ENCODE data around the gene HSD17B10. TPM values are rescaled to one million over a fixed set of nuclear protein-coding genes. Genes with fewer than 3 reads are reported as not detected.

HSD17B10 gene
- polyA plus RNA-seq, 2 donors = 55.6 to 151 TPM

DNA sequence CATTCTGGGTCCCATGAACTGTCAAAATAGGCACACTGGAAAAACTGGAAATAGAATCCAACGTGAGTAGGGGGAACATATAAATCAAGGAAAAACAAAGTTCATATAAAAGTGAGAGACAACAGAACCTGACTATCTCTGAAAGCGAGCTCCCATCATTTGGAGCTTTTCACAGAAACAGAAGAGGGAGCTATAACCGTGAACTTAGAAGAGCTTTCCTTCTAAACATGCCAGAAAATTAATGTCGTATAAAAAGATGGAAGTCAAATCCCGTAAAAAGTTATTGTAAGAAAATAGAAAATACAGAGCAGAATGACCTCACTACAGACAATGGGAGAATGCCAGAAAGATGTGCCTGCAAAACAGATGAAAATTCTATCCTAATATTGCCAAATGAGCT lies 23.9 kb upstream of the HSD17B10 start:
- no peaks in the 10 kb centered on the region for H3K4me1 ChIP-seq (ENCODE audit: control insufficient read depth in 2 of 2, insufficient read depth in 2 of 2, low read length in 1 of 2)
- no peaks in the 10 kb centered on the region for H3K36me3 ChIP-seq (ENCODE audit: control insufficient read depth in 2 of 2, insufficient read depth in 2 of 2, low read length in 1 of 2)
- peaks cover 0 to 2% of the 10 kb centered on the region in 2 donors for H3K27me3 ChIP-seq (ENCODE audit: control insufficient read depth in 1 of 2, insufficient read depth in 2 of 2, low read length in 2 of 2)
- H3K4me3 ChIP-seq (ENCODE audit: low read depth in 1 of 2, low read length in 2 of 2) = no peak overlapping the region
- H3K9me3 ChIP-seq (ENCODE audit: control insufficient read depth in 2 of 2, insufficient read depth in 1 of 2, low read depth in 1 of 2, low read length in 1 of 2) = no peaks in the 10 kb centered on the region
- 24 to 49% methylated on average over 5 of the region's 5 CpGs for WGBS, 2 donors
- H3K27ac ChIP-seq (ENCODE audit: low read depth in 2 of 2, low read length in 1 of 2) = no peak overlapping the region

DNA sequence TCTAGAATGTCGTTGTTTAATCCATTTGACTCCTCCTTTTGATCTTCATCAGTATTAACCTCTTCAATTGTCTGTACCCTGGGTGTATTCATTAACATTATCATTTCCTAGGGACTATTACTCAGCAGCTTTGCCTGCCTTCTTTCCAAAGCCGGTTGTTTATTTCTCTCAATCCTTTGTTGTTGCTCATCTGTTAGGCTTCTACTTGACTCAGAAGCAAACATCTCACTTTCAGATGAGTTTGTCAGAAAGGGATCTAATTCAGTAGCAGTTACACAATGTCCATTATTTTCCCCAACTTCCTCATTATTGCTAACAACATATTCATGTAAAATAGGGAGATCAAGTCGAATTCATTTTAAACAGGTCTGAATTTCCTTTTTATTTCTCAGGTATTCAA lies 22.1 kb upstream of the HSD17B10 start:
- WGBS, 2 donors = 36 to 56% methylated on average over 3 of the region's 3 CpGs
- Histone ChIP-seq H3K36me3 (ENCODE audit: control insufficient read depth in 2 of 2, insufficient read depth in 2 of 2, low read length in 1 of 2) (no peaks in the 10 kb centered on the region), H3K4me1 (ENCODE audit: control insufficient read depth in 2 of 2, insufficient read depth in 2 of 2, low read length in 1 of 2) (no peaks in the 10 kb centered on the region), H3K27me3 (ENCODE audit: control insufficient read depth in 1 of 2, insufficient read depth in 2 of 2, low read length in 2 of 2) (peaks cover 0 to 2% of the 10 kb centered on the region in 2 donors), H3K9me3 (ENCODE audit: control insufficient read depth in 2 of 2, insufficient read depth in 1 of 2, low read depth in 1 of 2, low read length in 1 of 2) (no peaks in the 10 kb centered on the region), H3K27ac (ENCODE audit: low read depth in 2 of 2, low read length in 1 of 2) (no peak overlapping the region), H3K4me3 (ENCODE audit: low read depth in 1 of 2, low read length in 2 of 2) (no peak overlapping the region)

DNA sequence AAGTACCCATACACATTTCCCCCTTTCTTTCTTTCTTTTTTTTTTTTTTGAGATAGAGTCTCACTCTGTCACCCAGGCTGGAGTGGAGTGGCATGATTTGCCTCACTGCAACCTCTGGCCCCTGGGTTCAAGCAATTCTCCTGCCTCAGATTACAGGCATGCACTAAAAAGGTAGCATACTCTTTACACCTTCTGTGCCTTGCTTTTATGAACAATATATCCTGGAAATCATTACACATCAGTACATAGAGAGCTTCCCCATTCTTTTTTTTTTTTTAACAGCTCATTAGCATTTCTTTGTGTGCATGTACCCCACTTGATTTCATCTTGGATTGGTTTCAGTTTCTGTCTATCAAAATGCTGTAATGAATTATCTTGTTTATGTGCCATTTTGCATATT lies 18.6 kb upstream of the HSD17B10 start:
- no peaks in the 10 kb centered on the region for H3K27me3 ChIP-seq (ENCODE audit: control insufficient read depth in 1 of 2, insufficient read depth in 2 of 2, low read length in 2 of 2)
- no peak overlapping the region for H3K4me3 ChIP-seq (ENCODE audit: low read depth in 1 of 2, low read length in 2 of 2)
- no peaks in the 10 kb centered on the region for H3K36me3 ChIP-seq (ENCODE audit: control insufficient read depth in 2 of 2, insufficient read depth in 2 of 2, low read length in 1 of 2)
- H3K9me3 ChIP-seq (ENCODE audit: control insufficient read depth in 2 of 2, insufficient read depth in 1 of 2, low read depth in 1 of 2, low read length in 1 of 2) = no peaks in the 10 kb centered on the region
- no peak overlapping the region for H3K27ac ChIP-seq (ENCODE audit: low read depth in 2 of 2, low read length in 1 of 2)
- H3K4me1 ChIP-seq (ENCODE audit: control insufficient read depth in 2 of 2, insufficient read depth in 2 of 2, low read length in 1 of 2) = no peaks in the 10 kb centered on the region

DNA sequence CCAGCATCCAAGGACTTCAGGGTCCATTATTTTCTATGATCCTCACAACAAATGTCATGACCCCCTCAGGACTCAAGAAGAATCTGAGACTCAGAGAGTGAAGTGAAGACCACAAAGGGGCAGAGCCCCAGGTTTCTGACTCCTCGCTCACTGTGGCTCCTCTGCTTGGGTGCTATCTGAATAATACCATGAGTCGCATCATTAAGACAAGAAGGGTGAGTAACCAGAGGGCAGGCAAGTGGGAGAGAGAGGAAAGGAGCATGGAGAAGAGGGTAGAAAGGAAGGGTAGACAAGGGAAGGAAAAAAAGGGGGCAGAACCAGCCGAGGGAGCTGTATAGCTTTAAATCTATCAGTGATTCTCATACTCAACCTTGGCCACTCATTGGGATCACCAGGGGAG lies 15.5 kb upstream of the HSD17B10 start:
- Histone ChIP-seq H3K4me1 (ENCODE audit: control insufficient read depth in 2 of 2, insufficient read depth in 2 of 2, low read length in 1 of 2) (no peaks in the 10 kb centered on the region), H3K27ac (ENCODE audit: low read depth in 2 of 2, low read length in 1 of 2) (no peak overlapping the region), H3K36me3 (ENCODE audit: control insufficient read depth in 2 of 2, insufficient read depth in 2 of 2, low read length in 1 of 2) (no peaks in the 10 kb centered on the region), H3K4me3 (ENCODE audit: low read depth in 1 of 2, low read length in 2 of 2) (no peak overlapping the region), H3K27me3 (ENCODE audit: control insufficient read depth in 1 of 2, insufficient read depth in 2 of 2, low read length in 2 of 2) (peaks cover 0 to 2% of the 10 kb centered on the region in 2 donors), H3K9me3 (ENCODE audit: control insufficient read depth in 2 of 2, insufficient read depth in 1 of 2, low read depth in 1 of 2, low read length in 1 of 2) (no peaks in the 10 kb centered on the region)
- WGBS, 2 donors = 78 to 92% methylated on average over 3 of the region's 3 CpGs

DNA sequence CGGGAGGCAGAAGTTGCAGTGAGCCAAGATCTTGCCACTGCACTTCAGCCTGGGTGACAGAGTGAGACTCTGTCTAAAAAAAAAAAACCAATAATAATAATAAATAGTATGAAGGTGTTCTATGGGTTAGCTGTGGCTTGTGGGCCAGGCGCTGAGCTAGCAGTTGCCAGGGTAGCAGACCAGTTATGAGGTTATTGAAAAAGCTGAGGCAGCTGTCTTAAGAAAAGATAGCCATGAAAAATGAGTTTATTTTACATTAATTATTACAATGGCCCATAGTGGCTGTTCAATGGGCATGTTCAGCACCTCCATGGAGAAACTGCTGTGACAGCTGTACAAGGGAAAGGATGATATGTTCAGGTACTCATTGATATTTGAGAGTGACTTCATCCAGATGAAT lies 13.3 kb upstream of the HSD17B10 start:
- peaks cover 0 to 2% of the 10 kb centered on the region in 2 donors for H3K27me3 ChIP-seq (ENCODE audit: control insufficient read depth in 1 of 2, insufficient read depth in 2 of 2, low read length in 2 of 2)
- no peaks in the 10 kb centered on the region for H3K4me1 ChIP-seq (ENCODE audit: control insufficient read depth in 2 of 2, insufficient read depth in 2 of 2, low read length in 1 of 2)
- H3K4me3 ChIP-seq (ENCODE audit: low read depth in 1 of 2, low read length in 2 of 2) = no peak overlapping the region
- H3K36me3 ChIP-seq (ENCODE audit: control insufficient read depth in 2 of 2, insufficient read depth in 2 of 2, low read length in 1 of 2) = no peaks in the 10 kb centered on the region
- H3K27ac ChIP-seq (ENCODE audit: low read depth in 2 of 2, low read length in 1 of 2) = no peak overlapping the region
- WGBS, 2 donors = 84 to 96% methylated on average over 2 of the region's 2 CpGs
- no peaks in the 10 kb centered on the region for H3K9me3 ChIP-seq (ENCODE audit: control insufficient read depth in 2 of 2, insufficient read depth in 1 of 2, low read depth in 1 of 2, low read length in 1 of 2)

DNA sequence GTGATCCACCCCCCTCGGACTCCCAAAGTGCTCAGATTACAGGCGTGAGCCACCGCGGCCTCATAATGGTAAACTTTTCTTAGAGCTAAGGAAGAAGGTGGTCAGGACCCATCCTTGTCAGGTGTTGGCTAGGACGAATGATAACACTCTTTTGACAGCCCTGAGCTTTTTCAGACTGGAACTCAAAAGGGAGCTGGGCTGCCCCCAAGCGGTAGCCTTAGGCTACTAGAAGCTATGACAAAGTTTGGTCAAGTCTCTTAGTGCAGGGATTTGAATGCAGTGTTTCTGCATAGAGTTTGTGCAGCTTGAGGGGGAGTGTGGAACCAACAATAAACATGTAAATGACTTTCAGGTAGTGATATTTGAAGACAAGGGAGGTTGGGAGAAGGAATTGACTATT lies 11.8 kb upstream of the HSD17B10 start:
- Histone ChIP-seq H3K4me1 (ENCODE audit: control insufficient read depth in 2 of 2, insufficient read depth in 2 of 2, low read length in 1 of 2) (no peaks in the 10 kb centered on the region), H3K4me3 (ENCODE audit: low read depth in 1 of 2, low read length in 2 of 2) (no peak overlapping the region), H3K27me3 (ENCODE audit: control insufficient read depth in 1 of 2, insufficient read depth in 2 of 2, low read length in 2 of 2) (peaks cover 0 to 2% of the 10 kb centered on the region in 2 donors), H3K9me3 (ENCODE audit: control insufficient read depth in 2 of 2, insufficient read depth in 1 of 2, low read depth in 1 of 2, low read length in 1 of 2) (no peaks in the 10 kb centered on the region), H3K36me3 (ENCODE audit: control insufficient read depth in 2 of 2, insufficient read depth in 2 of 2, low read length in 1 of 2) (no peaks in the 10 kb centered on the region), H3K27ac (ENCODE audit: low read depth in 2 of 2, low read length in 1 of 2) (no peak overlapping the region)
- 38% methylated on average over 6 of the region's 6 CpGs for WGBS, 2 donors

DNA sequence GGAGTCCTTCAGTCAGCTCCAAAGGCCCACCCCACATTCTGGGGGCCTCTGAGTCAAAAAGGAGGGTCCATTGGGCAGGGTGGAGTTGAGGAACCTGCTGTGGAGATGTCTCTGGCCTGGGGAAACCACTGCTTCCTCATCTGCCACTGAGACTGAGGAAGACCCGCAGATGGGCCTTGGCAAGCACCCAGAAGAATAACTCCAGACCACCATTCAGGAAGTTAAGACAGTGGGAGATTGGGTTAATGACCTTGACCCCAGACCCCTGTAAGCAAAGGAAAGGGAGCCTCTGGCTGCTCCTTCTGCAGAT lies 8.1 kb upstream of the HSD17B10 start:
- H3K9me3 ChIP-seq (ENCODE audit: control insufficient read depth in 2 of 2, insufficient read depth in 1 of 2, low read depth in 1 of 2, low read length in 1 of 2) = no peaks in the 10 kb centered on the region
- peak overlapping the region in 1 of 2 donors; percentile 72 for H3K27ac ChIP-seq (ENCODE audit: low read depth in 2 of 2, low read length in 1 of 2)
- peaks cover 0 to 2% of the 10 kb centered on the region in 2 donors for H3K27me3 ChIP-seq (ENCODE audit: control insufficient read depth in 1 of 2, insufficient read depth in 2 of 2, low read length in 2 of 2)
- no peak overlapping the region for H3K4me3 ChIP-seq (ENCODE audit: low read depth in 1 of 2, low read length in 2 of 2)
- no peaks in the 10 kb centered on the region for H3K36me3 ChIP-seq (ENCODE audit: control insufficient read depth in 2 of 2, insufficient read depth in 2 of 2, low read length in 1 of 2)
- no peaks in the 10 kb centered on the region for H3K4me1 ChIP-seq (ENCODE audit: control insufficient read depth in 2 of 2, insufficient read depth in 2 of 2, low read length in 1 of 2)
- 64 to 65% methylated on average over 1 of the region's 1 CpG for whole genome bisulfite sequencing, 2 donors

DNA sequence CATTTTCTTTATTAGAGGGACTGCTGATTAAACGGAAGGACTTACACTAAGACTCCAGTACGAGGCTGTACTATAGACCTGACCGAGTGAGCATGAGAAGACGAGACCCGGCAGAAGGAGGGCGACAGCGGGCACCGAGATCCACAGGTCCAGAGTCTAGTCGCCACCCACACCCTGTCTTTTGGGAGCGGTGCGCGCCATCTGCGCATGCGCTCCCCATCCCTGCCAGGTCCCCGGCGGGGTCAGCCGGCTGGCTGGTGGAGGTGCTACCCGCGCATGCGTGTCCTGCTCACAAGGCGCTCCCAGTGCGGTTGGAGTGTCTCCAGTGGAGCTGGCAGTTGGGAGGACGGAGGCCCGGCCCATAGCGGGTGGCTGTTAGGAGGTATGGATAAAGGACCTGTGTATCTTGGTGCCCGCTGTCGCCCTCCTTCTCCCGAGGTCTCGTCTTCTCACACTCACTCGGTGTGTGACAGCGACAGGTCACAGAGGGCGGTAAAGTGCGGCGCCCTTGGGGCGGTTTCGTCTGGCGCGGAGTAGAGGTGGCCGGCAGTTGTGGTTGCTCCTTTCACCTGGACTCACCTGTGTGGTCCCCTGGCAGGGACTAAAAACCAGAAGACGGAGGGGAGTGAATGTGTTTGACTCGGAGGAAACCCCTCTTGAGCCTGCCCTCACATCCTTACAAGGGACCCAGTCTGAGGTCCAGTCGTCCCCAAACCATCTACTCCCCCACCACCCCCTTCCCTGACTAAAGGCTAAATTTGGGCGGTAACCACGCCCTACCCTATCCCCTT lies 7.6 kb upstream of the HSD17B10 start:
- H3K27me3 ChIP-seq (ENCODE audit: control insufficient read depth in 1 of 2, insufficient read depth in 2 of 2, low read length in 2 of 2) = peaks cover 0 to 2% of the 10 kb centered on the region in 2 donors

DNA sequence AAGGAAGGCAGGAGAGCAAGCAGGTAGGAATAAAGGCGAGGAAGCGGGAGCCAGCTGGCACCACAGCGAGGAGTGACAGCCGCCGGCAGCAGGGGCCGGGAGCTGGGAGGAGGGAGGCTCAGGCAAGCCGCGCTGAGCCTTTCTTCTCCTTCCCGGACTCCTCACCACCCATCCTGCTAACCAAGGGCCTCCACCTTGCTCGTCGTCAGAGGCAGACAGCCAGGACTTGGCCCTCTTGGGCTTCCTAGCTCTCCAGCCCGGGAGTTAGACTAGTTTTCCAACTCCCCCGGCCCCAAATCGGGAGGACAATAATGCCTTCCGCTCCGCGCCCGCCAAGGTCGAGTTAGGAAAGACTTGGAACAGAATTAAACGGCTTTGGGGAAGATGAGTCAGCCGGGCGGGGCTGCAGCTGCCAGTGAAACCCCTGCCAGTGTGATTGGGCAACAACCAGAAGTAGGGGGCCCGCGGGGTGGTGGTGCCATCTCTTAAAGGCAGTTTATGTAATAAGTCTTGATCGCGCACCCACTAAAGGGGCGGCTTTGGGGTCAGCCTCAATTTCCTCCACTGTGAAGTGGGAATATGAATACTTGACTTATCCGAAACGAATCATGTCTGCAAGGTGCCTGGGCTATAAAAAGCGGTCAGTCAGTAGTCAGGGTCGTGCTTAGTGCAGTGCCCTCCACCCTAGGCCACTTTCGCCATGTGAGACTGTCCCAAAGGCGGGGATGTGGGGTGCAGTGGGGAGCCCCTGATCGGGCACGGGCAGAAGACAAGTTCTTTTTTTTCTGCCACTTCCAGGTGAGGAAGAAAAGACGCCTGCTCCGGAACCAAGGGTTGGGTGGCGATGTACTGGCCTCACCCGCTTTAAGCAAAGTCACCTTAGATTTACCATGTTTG lies 6.7 kb upstream of the HSD17B10 start:
- H3K4me1 ChIP-seq (ENCODE audit: control insufficient read depth in 2 of 2, insufficient read depth in 2 of 2, low read length in 1 of 2) = no peaks in the 10 kb centered on the region
- peak overlapping the region; percentile 96 to 97 for H3K27ac ChIP-seq (ENCODE audit: low read depth in 2 of 2, low read length in 1 of 2)
- H3K4me3 ChIP-seq (ENCODE audit: low read depth in 1 of 2, low read length in 2 of 2) = peak overlapping the region; percentile 37 to 46
- no peaks in the 10 kb centered on the region for H3K36me3 ChIP-seq (ENCODE audit: control insufficient read depth in 2 of 2, insufficient read depth in 2 of 2, low read length in 1 of 2)
- no peaks in the 10 kb centered on the region for H3K9me3 ChIP-seq (ENCODE audit: control insufficient read depth in 2 of 2, insufficient read depth in 1 of 2, low read depth in 1 of 2, low read length in 1 of 2)
- WGBS, 2 donors = 9 to 18% methylated on average over 39 of the region's 39 CpGs
- H3K27me3 ChIP-seq (ENCODE audit: control insufficient read depth in 1 of 2, insufficient read depth in 2 of 2, low read length in 2 of 2) = no peaks in the 10 kb centered on the region

More for the DNA sequence above, 7.6 kb upstream of the HSD17B10 start:
- Histone ChIP-seq H3K9me3 (ENCODE audit: control insufficient read depth in 2 of 2, insufficient read depth in 1 of 2, low read depth in 1 of 2, low read length in 1 of 2) (no peaks in the 10 kb centered on the region), H3K4me3 (ENCODE audit: low read depth in 1 of 2, low read length in 2 of 2) (peak overlapping the region; percentile 37 to 46), H3K4me1 (ENCODE audit: control insufficient read depth in 2 of 2, insufficient read depth in 2 of 2, low read length in 1 of 2) (no peaks in the 10 kb centered on the region), H3K36me3 (ENCODE audit: control insufficient read depth in 2 of 2, insufficient read depth in 2 of 2, low read length in 1 of 2) (no peaks in the 10 kb centered on the region), H3K27ac (ENCODE audit: low read depth in 2 of 2, low read length in 1 of 2) (peak overlapping the region; percentile 96 to 97)
- WGBS, 2 donors = 7 to 14% methylated on average over 43 to 44 of the region's 44 CpGs
